A673 (cell line): ENCODE measurements around the gene PHAF1. TPM values are rescaled to one million over a fixed set of nuclear protein-coding genes. Genes with fewer than 3 reads are reported as not detected.

Experiments
- BruUV-seq: library from RNA; stranded (reverse); fragments of 400-500 nt; replicated peaks from 2 replicates; lab custom pipeline; 2021; lab: Mats Ljungman, UMichigan
- CTCF ChIA-PET: fragments of 300-600 bp; sonication (Branson Sonifier 250); formaldehyde crosslinking; loops from one replicate; lab custom pipeline; 2022; ENCODE audit warnings: antibody characterized with exemption; lab: Charles Lee
- POLR2A ChIA-PET: fragments of 300-600 bp; sonication (Branson Sonifier 250); formaldehyde crosslinking; loops from one replicate; lab custom pipeline; 2022; ENCODE audit warnings: antibody characterized with exemption; ENCODE audit not compliant: low non-redundant PET; lab: Charles Lee
- DNase-seq: peaks from one replicate; pipeline ENCODE4 v3.0.0-alpha.2; 2015; ENCODE audit warnings: low spot score
- H3K27ac ChIP-seq: fragments of 200-600 bp; sonication (generic); 2 replicates; pipeline ENCODE4 v1.5.1; 2016; ENCODE audit warnings: mixed run types, low read depth, mild to moderate bottlenecking, mixed read lengths, antibody characterized with exemption, low read length; ENCODE audit not compliant: poor library complexity, severe bottlenecking
- H3K27me3 ChIP-seq: fragments of 200-600 bp; sonication (generic); replicated peaks from 2 replicates; pipeline ENCODE4 v1.6.1; 2017; ENCODE audit warnings: mixed run types, low read depth, mild to moderate bottlenecking, mixed read lengths, antibody characterized with exemption, low read length; ENCODE audit not compliant: insufficient read depth, poor library complexity
- H3K36me3 ChIP-seq: fragments of 200-600 bp; sonication (generic); 2 replicates; pipeline ENCODE4 v1.6.1; 2016; ENCODE audit warnings: mixed run types, mild to moderate bottlenecking, mixed read lengths, antibody characterized with exemption, low read length; ENCODE audit not compliant: insufficient read depth, poor library complexity, severe bottlenecking
- H3K4me1 ChIP-seq: fragments of 200-600 bp; sonication (generic); 2 replicates; pipeline ENCODE4 v1.6.1; 2017; ENCODE audit warnings: mixed run types, mild to moderate bottlenecking, mixed read lengths, antibody characterized with exemption, low read length; ENCODE audit not compliant: insufficient read depth, poor library complexity, severe bottlenecking
- H3K4me3 ChIP-seq: fragments of 200-600 bp; sonication (generic); 2 replicates; pipeline ENCODE4 v1.5.1; 2016; ENCODE audit warnings: low read depth, mixed run types, mild to moderate bottlenecking, mixed read lengths, low read length; ENCODE audit not compliant: poor library complexity, severe bottlenecking
- H3K9me3 ChIP-seq: fragments of 200-600 bp; sonication (generic); 2 replicates; pipeline ENCODE4 v1.6.1; 2016; ENCODE audit warnings: mixed run types, low read depth, mild to moderate bottlenecking, mixed read lengths, antibody characterized with exemption, low read length; ENCODE audit not compliant: poor library complexity, severe bottlenecking
- CTCF ChIP-seq: fragments of 300-800, 200-600 bp; sonication (generic); conservative IDR thresholded peaks from 2 replicates; pipeline ENCODE4 v1.5.1; 2017; ENCODE audit warnings: low read depth, mild to moderate bottlenecking, antibody characterized with exemption, low read length, moderate library complexity, mixed read lengths
- EZH2 ChIP-seq: fragments of 200-600 bp; sonication (generic); IDR thresholded peaks from 2 replicates; pipeline ENCODE4 v1.6.1; 2017; ENCODE audit warnings: borderline replicate concordance, low read depth, mild to moderate bottlenecking, mixed read lengths, antibody characterized with exemption, low read length; ENCODE audit not compliant: poor library complexity, severe bottlenecking
- intact Hi-C: fragments of 100-400 bp; cut with micrococcal nuclease; formaldehyde crosslinking; loops from one replicate; pipeline ENCODE4 v1.10.0; 2022; ENCODE audit not compliant: unreplicated experiment
- total RNA-seq: library from RNA; stranded (reverse); gene quantifications from 2 replicates; pipeline ENCODE4 v1.2.3, GENCODE V29; 2021

PHAF1 gene
- total RNA-seq, 1 experiment from 2014 or later, result 23.2 TPM

- ChIA-PET POLR2A (no interaction called here), CTCF (interaction anchor here (0.5 to 1.8 kb wide), 3 partner anchors 133 to 242 kb away, joined by 3 to 6 read pairs (median 3); no protein-coding TSS in a partner anchor)
- no peak for TF ChIP-seq EZH2
- no peak for TF ChIP-seq CTCF
- Histone ChIP-seq H3K27me3 (no peaks in the 10 kb centered on the region), H3K36me3 (peaks cover 30% of the 10 kb centered on the region), H3K4me3 (peak within 1 kb of the TSS; percentile 83), H3K9me3 (no peaks in the 10 kb centered on the region), H3K27ac (peak within 1 kb of the TSS; percentile 81), H3K4me1 (peaks cover 13% of the 10 kb centered on the region)
- BruUV-seq, result no TSS peak
- DNase-seq, result peak; percentile 88
- intact Hi-C loops, result loop anchor here (2.0 to 10.0 kb wide), 3 partner anchors 136 to 256 kb away; no protein-coding TSS in a partner anchor
Observed at GRCh38 chr16:67150833-67151396, 41.2 kb downstream of the PHAF1 start, which contains the start of gene B3GNT9. TSS of gene B3GNT9 (minus strand) at chr16:67150998. CDS start at chr16:67150485, 513 bp downstream.

- Histone ChIP-seq H3K27me3 (no peaks in the 10 kb centered on the region), H3K9me3 (no peaks in the 10 kb centered on the region), H3K36me3 (peaks cover 24% of the 10 kb centered on the region), H3K4me3 (peak overlapping the region; percentile 83), H3K4me1 (peaks cover 13% of the 10 kb centered on the region), H3K27ac (peak overlapping the region; percentile 81)
- POLR2A ChIA-PET, result interaction anchor here (0.6 kb wide), 1 partner anchor 133 kb away, joined by 7 read pairs; no protein-coding TSS in a partner anchor
- DNase-seq, result no peak
- intact Hi-C loops, result loop anchor here (2.0 to 10.0 kb wide), 3 partner anchors 137 to 257 kb away; no protein-coding TSS in a partner anchor
- TF ChIP-seq CTCF (no peak), EZH2 (no peak)
- no TSS peak for BruUV-seq
- CTCF ChIA-PET, result interaction anchor here (0.5 to 1.8 kb wide), 3 partner anchors 81 to 241 kb away, joined by 3 to 6 read pairs (median 3); no protein-coding TSS in a partner anchor
Observed at GRCh38 chr16:67151431-67152097, 41.8 kb downstream of the PHAF1 start.

GRCh38 chr16:67154578-67155294 is 45.0 kb downstream of the PHAF1 start:
- H3K36me3 ChIP-seq, result peaks cover under 1% of the 10 kb centered on the region
- H3K4me3 ChIP-seq, result peak overlapping the region; percentile 38
- no TSS peak for BruUV-seq
- H3K9me3 ChIP-seq, result no peaks in the 10 kb centered on the region
- CTCF ChIA-PET, result interaction anchor here (0.5 to 1.5 kb wide), 19 partner anchors 9 to 259 kb away, joined by 3 to 39 read pairs (median 4); partner anchors contain the start of genes CES3 and NOL3
- H3K4me1 ChIP-seq, result peaks cover 17% of the 10 kb centered on the region
- H3K27ac ChIP-seq, result no peak overlapping the region
- no peak for DNase-seq
- no peaks in the 10 kb centered on the region for H3K27me3 ChIP-seq
- TF ChIP-seq CTCF, result no peak
- no peak for TF ChIP-seq EZH2
- intact Hi-C loops, result loop anchor here (1.0 to 10.0 kb wide), 3 partner anchors 177 to 260 kb away; no protein-coding TSS in a partner anchor
- POLR2A ChIA-PET, result no interaction called here
